Neuron (in vitro differentiated cells): ENCODE results near the gene PIK3R2.
"Not testable (repeated sequence)": the region's sequence is repeated elsewhere in the genome, so short reads cannot be mapped to it uniquely, and the experiment has no call there.

ENCODE experiments used
- H2AFZ ChIP-seq: one replicate; pipeline ENCODE4 v1.6.1; 2013; ENCODE audit warnings: low read depth, mild to moderate bottlenecking, inconsistent platforms, low read length, moderate library complexity
- H3K27me3 ChIP-seq: one replicate; pipeline ENCODE4 v1.6.1; 2013; ENCODE audit warnings: low read length; ENCODE audit not compliant: insufficient read depth
- H3K36me3 ChIP-seq: one replicate; pipeline ENCODE4 v1.6.1; 2013; ENCODE audit warnings: low read length; ENCODE audit not compliant: insufficient read depth
- H3K4me1 ChIP-seq: one replicate; pipeline ENCODE4 v1.6.1; 2013; ENCODE audit warnings: low read length; ENCODE audit not compliant: insufficient read depth
- H3K4me3 ChIP-seq: 2 replicates; pipeline ENCODE4 v1.5.1; 2013; ENCODE audit warnings: mild to moderate bottlenecking, low read length, moderate library complexity
- H3K9me3 ChIP-seq: one replicate; pipeline ENCODE4 v1.6.1; 2013; ENCODE audit warnings: low read length

The PIK3R2 gene

GRCh38 chr19:18209912-18210311 is 56.9 kb downstream of the PIK3R2 start:
- not testable (repeated sequence) for H3K4me3 ChIP-seq, H3K27me3 ChIP-seq, H3K4me1 ChIP-seq, H2AFZ ChIP-seq, H3K36me3 ChIP-seq, H3K9me3 ChIP-seq

- no peaks in the 10 kb centered on the region for H3K36me3 ChIP-seq
- no peaks in the 10 kb centered on the region for H3K9me3 ChIP-seq
- no peak overlapping the region for H2AFZ ChIP-seq
- H3K4me3 ChIP-seq = no peak overlapping the region
- no peaks in the 10 kb centered on the region for H3K27me3 ChIP-seq
- H3K4me1 ChIP-seq = no peaks in the 10 kb centered on the region
Observed at GRCh38 chr19:18211683-18212082, 58.7 kb downstream of the PIK3R2 start.

GRCh38 chr19:18214779-18215433 is 61.9 kb downstream of the PIK3R2 start:
- no peak overlapping the region for H3K4me3 ChIP-seq
- no peaks in the 10 kb centered on the region for H3K4me1 ChIP-seq
- no peaks in the 10 kb centered on the region for H3K36me3 ChIP-seq
- H3K27me3 ChIP-seq = peaks cover 16% of the 10 kb centered on the region
- H3K9me3 ChIP-seq = no peaks in the 10 kb centered on the region
- no peak overlapping the region for H2AFZ ChIP-seq

- H3K9me3 ChIP-seq = no peaks in the 10 kb centered on the region
Observed at GRCh38 chr19:18216789-18217188, 63.8 kb downstream of the PIK3R2 start.

GRCh38 chr19:18218159-18218558 is 65.2 kb downstream of the PIK3R2 start:
- no peaks in the 10 kb centered on the region for H3K9me3 ChIP-seq
- H2AFZ ChIP-seq = no peak overlapping the region
- H3K27me3 ChIP-seq = peaks cover 28% of the 10 kb centered on the region
- H3K36me3 ChIP-seq = no peaks in the 10 kb centered on the region
- no peaks in the 10 kb centered on the region for H3K4me1 ChIP-seq
- no peak overlapping the region for H3K4me3 ChIP-seq

More at GRCh38 chr19:18216789-18217188, 63.8 kb downstream of the PIK3R2 start:
- peaks cover 28% of the 10 kb centered on the region for H3K27me3 ChIP-seq
- H3K36me3 ChIP-seq = no peaks in the 10 kb centered on the region
- H3K4me1 ChIP-seq = no peaks in the 10 kb centered on the region
- H2AFZ ChIP-seq = no peak overlapping the region
- H3K4me3 ChIP-seq = no peak overlapping the region

GRCh38 chr19:18218600-18218999 is 65.6 kb downstream of the PIK3R2 start:
- Histone ChIP-seq H3K27me3 (peaks cover 28% of the 10 kb centered on the region), H3K9me3 (no peaks in the 10 kb centered on the region), H3K4me3 (no peak overlapping the region), H3K36me3 (no peaks in the 10 kb centered on the region), H3K4me1 (no peaks in the 10 kb centered on the region), H2AFZ (no peak overlapping the region)
